Epithelial cell of esophagus (primary cell): Measurements from ENCODE around the gene TCTA.
"Not testable (repeated sequence)": the region's sequence is repeated elsewhere in the genome, so short reads cannot be mapped to it uniquely, and the experiment has no call there.

Experiments
- DNase-seq: peaks from one replicate; pipeline ENCODE4 v3.0.0; 2010; ENCODE audit warnings: low read depth
- H3K4me3 ChIP-seq: 2 replicates; pipeline ENCODE4 v1.5.1; 2011; ENCODE audit warnings: mild to moderate bottlenecking, low read length, control low read depth
- TF ChIP-seq, protein P1 (sequence below): IDR thresholded peaks from 2 replicates; pipeline ENCODE4 v1.5.1; 2011; ENCODE audit warnings: low read depth, mild to moderate bottlenecking, low read length, control low read depth, inconsistent platforms; ENCODE audit not compliant: insufficient read depth; ENCODE audit errors: missing control alignments

The TCTA gene

DNA sequence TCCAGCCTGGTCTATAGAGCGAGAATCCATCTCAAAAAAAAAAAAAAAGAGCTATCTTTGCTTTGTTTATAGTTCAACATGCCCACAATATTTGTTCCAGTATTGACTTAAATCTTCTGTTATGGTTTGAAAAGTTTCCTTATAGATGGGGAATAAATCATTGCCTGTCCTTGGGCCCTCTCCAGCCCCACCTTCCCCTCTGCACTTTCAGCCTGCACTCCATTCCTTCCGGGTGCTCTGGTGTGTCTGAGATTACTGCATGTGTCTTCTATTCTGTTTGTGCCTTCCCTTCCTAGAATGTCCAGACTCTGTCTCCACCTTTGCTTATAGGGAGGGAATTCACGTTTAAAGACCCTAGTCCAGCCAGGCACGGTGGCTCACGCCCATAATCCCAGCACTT lies 28.8 kb upstream of the TCTA start:
- H3K4me3 ChIP-seq, result no peak overlapping the region
- TF ChIP-seq, protein P1, sequence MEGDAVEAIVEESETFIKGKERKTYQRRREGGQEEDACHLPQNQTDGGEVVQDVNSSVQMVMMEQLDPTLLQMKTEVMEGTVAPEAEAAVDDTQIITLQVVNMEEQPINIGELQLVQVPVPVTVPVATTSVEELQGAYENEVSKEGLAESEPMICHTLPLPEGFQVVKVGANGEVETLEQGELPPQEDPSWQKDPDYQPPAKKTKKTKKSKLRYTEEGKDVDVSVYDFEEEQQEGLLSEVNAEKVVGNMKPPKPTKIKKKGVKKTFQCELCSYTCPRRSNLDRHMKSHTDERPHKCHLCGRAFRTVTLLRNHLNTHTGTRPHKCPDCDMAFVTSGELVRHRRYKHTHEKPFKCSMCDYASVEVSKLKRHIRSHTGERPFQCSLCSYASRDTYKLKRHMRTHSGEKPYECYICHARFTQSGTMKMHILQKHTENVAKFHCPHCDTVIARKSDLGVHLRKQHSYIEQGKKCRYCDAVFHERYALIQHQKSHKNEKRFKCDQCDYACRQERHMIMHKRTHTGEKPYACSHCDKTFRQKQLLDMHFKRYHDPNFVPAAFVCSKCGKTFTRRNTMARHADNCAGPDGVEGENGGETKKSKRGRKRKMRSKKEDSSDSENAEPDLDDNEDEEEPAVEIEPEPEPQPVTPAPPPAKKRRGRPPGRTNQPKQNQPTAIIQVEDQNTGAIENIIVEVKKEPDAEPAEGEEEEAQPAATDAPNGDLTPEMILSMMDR, result no peak
- no peak for DNase-seq

DNA sequence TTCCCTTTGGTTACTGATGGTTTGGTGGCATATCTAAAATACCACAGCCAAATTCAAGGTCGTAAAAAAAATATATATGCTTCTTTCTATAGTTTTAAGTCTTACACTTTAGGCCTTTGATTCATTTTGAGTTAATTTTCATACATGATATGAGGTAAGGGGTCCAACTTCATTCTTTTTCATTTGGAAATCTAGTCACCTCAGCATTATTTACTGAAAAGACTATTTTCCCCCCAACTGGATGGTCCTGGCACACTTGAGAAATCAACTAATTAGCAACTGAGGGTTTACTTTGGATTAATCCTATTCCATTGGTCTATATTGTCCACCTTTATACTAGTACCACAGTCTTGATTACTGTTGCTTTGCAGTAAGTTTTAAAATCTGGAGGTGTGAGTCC lies 26.6 kb upstream of the TCTA start:
- TF ChIP-seq, protein P1, result no peak
- no peak overlapping the region for H3K4me3 ChIP-seq
- DNase-seq, result no peak

DNA sequence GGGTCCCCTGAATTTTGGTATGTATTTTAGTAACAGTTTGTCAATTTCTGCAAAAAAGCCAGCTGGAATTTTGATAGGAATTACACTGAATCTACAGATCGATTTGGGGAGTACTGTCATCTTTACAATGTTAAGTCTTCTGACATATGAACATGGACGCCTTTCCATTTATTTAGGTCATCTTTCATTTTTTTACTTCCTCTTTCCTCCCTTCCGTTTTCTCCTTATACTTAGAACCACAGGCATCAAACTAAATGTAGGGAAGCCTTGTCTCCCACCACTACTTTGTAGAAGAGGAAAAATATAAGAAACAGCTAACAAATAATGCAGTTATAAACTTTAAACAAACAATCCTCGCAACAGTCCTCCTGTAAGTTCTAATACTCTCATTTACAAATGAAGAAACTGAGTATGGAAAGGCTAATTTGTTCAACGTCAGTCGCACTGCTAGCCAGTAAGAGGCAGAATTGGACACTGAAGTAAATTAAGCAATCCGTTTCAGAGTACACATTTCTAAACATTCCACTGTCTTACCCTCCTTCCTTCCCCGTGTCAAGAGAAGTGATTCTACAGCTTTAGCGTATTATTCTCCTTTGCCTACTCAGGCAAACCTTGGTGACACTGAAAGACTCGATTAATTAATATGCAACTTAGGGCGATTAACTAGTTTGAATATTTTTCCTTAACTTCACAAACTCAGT lies 26.0 kb upstream of the TCTA start:
- no peak for DNase-seq

DNA sequence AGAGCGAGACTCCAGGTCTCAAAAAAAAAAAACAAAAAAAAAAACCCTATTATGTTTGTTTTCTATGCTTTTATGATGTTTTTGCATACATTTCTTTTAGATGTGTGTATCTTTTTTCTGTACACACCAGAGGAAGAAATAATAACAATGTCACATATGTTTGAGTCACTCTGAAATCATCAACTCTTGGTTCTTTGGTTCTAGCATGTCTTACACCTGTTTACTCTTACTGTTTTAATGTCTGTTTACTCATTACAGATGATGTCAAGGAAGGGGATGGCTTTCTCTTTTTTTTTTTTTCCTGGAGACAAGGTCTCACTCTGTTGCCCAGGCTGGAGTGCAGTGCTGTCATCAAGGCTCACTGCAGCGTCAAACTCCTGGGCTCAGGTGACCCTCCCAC lies 24.5 kb upstream of the TCTA start:
- no peak overlapping the region for H3K4me3 ChIP-seq
- TF ChIP-seq, protein P1, result no peak
- DNase-seq, result peak; percentile 77

More for the DNA sequence above, 26.0 kb upstream of the TCTA start:
- TF ChIP-seq, protein P1, result no peak
- H3K4me3 ChIP-seq, result no peak overlapping the region

DNA sequence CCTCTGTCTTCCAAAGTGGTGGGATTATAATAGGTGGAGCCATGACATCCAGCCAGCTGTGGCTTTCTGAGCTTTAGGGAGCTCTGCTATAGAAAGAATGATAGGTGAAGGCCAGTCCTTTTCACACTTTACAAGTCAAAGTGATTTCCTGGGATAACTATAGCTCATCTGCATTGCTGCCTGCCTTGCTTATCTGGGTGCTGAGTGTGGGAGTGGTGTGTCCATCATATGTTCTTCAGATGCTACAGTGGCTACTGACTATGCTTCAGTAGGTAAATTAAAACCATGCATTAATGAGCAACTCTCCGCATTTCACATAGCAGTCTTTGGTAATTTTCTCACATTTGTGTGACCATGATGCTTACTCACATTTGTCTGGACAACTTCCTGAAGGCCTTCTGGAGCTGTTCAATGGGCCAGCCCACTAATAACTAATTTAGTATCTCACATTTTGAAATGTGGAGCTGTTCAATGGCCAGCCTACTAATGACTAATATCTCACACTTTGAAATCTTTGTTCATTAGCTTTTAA lies 23.9 kb upstream of the TCTA start:
- peak; percentile 48 for DNase-seq
- TF ChIP-seq, protein P1, result no peak
- no peak overlapping the region for H3K4me3 ChIP-seq

DNA sequence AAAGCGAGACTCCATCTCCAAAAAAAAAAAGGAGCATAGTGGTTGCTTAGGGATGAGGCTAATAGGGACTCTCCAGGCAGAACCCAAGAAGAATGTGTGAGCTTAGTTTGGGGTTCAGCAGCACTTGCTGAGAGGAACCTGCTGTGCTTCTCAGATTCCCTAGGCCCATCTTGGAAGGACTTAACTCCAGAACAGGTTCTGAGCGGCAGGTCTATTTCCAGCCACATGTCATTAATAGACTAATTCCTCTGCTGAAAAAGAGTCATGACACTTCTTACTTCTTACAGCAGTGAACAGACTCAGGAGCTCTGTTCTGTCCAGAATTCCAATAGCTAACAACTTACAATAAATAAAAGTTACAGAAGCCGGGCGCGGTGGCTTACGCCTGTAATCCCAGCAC lies 22.9 kb upstream of the TCTA start:
- TF ChIP-seq, protein P1, result no peak
- DNase-seq, result no peak

DNA sequence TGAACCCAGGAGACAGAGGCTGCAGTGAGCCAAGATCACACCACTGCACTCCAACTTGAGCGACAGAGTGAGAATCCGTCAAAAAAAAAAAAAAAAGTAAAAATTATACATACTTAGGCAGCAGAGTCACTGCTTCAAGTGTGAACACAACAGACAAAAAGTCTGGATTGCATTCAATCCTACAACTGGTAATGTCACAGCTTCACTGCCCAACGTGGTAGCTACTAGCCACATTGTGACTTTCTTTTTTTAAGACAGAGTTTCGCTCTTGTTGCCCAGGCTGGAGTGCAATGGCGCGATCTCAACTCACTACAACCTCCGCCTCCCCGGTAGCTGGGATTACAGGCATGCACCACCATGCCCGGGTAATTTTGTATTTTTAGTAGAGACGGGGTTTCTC lies 20.9 kb upstream of the TCTA start:
- not testable (repeated sequence) for H3K4me3 ChIP-seq, DNase-seq

More for the DNA sequence above, 22.9 kb upstream of the TCTA start:
- H3K4me3 ChIP-seq, result no peak overlapping the region
